Ishikawa (cell line): Measurements from ENCODE around the gene ZBTB7C.

Experiments
- CEBPB ChIP-seq: IDR thresholded peaks from 2 replicates; pipeline ENCODE4 v1.6.1; 2012
- CREB1 ChIP-seq: IDR thresholded peaks from 2 replicates; pipeline ENCODE4 v1.6.1; 2012; ENCODE audit warnings: low read depth
- EGR1 ChIP-seq: IDR thresholded peaks from 2 replicates; pipeline ENCODE4 v1.6.1; 2012
- EP300 ChIP-seq: IDR thresholded peaks from 2 replicates; pipeline ENCODE4 v1.6.1; 2012; ENCODE audit warnings: borderline replicate concordance
- FOXM1 ChIP-seq: IDR thresholded peaks from 2 replicates; pipeline ENCODE4 v1.6.1; 2012; ENCODE audit warnings: low read depth, borderline replicate concordance
- NFIC ChIP-seq: IDR thresholded peaks from 2 replicates; pipeline ENCODE4 v1.6.1; 2012
- RAD21 ChIP-seq: IDR thresholded peaks from 2 replicates; pipeline ENCODE4 v1.6.1; 2012; ENCODE audit warnings: low read depth
- TAF1 ChIP-seq: IDR thresholded peaks from 2 replicates; pipeline ENCODE4 v1.6.1; 2012; ENCODE audit warnings: low read depth, mild to moderate bottlenecking
- TCF12 ChIP-seq: IDR thresholded peaks from 2 replicates; pipeline ENCODE4 v1.6.1; 2012; ENCODE audit warnings: low read depth
- TEAD4 ChIP-seq: IDR thresholded peaks from 2 replicates; pipeline ENCODE4 v1.6.1; 2012
- YY1 ChIP-seq: IDR thresholded peaks from 2 replicates; pipeline ENCODE4 v1.6.1; 2012; ENCODE audit warnings: low read depth
- ZBTB7A ChIP-seq: IDR thresholded peaks from 2 replicates; pipeline ENCODE4 v1.6.1; 2012; ENCODE audit warnings: low read depth
- TF ChIP-seq, protein P1 (sequence below): IDR thresholded peaks from 2 replicates; pipeline ENCODE4 v1.6.1; 2012; ENCODE audit warnings: low read depth, mild to moderate bottlenecking
- TF ChIP-seq, protein P2 (sequence below): IDR thresholded peaks from 2 replicates; pipeline ENCODE4 v1.6.1; 2012
- TF ChIP-seq, protein P3 (sequence below): IDR thresholded peaks from 2 replicates; pipeline ENCODE4 v1.6.1; 2012

Gene ZBTB7C

DNA sequence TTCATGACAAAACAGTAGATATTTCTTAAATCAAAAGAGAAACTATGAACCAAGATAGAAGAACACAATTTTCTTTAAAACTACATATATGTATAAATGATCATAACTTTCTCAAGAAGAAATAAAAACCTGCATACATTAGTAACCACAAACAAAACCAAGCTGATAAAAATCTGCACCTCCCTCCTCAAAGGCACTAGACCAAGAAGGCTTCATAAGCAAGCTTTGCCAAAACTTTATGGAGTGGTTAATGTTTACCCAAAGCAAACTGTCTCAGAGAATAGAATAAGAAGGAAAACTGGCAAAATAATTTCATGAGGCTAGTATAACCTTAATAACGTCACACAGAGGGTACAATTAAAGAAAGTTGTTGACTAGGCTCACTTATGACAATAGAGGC is 138.3 kb downstream of the ZBTB7C start:
- TF ChIP-seq, protein P1, sequence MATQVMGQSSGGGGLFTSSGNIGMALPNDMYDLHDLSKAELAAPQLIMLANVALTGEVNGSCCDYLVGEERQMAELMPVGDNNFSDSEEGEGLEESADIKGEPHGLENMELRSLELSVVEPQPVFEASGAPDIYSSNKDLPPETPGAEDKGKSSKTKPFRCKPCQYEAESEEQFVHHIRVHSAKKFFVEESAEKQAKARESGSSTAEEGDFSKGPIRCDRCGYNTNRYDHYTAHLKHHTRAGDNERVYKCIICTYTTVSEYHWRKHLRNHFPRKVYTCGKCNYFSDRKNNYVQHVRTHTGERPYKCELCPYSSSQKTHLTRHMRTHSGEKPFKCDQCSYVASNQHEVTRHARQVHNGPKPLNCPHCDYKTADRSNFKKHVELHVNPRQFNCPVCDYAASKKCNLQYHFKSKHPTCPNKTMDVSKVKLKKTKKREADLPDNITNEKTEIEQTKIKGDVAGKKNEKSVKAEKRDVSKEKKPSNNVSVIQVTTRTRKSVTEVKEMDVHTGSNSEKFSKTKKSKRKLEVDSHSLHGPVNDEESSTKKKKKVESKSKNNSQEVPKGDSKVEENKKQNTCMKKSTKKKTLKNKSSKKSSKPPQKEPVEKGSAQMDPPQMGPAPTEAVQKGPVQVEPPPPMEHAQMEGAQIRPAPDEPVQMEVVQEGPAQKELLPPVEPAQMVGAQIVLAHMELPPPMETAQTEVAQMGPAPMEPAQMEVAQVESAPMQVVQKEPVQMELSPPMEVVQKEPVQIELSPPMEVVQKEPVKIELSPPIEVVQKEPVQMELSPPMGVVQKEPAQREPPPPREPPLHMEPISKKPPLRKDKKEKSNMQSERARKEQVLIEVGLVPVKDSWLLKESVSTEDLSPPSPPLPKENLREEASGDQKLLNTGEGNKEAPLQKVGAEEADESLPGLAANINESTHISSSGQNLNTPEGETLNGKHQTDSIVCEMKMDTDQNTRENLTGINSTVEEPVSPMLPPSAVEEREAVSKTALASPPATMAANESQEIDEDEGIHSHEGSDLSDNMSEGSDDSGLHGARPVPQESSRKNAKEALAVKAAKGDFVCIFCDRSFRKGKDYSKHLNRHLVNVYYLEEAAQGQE = no peak
- TF ChIP-seq EP300 = no peak
- no peak for TF ChIP-seq EGR1
- TF ChIP-seq TEAD4 = no peak
- TF ChIP-seq RAD21 = no peak
- TF ChIP-seq CEBPB = no peak
- no peak for TF ChIP-seq TAF1
- TF ChIP-seq TCF12 = no peak
- no peak for TF ChIP-seq FOXM1
- TF ChIP-seq YY1 = no peak
- TF ChIP-seq ZBTB7A = no peak
- TF ChIP-seq CREB1 = no peak
- no peak for TF ChIP-seq NFIC

DNA sequence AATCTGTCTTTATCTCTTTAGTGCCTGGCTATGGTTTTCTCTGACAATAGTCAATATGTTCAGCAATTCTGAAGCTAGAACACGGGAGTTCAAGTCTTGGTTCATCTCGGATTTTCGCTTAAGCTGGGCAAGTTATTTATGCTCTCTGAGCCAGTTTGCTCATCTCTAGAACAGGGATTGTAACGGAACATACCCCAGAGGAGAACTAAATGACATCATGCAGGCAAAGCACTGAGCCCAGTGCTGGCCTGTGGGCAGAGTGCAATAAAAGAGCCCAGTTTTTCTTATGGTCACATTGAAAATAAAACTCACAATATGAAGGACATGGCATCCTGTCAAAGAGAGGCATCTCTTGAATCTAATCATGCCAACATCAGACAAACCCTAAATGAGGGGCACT is 143.9 kb downstream of the ZBTB7C start:
- TF ChIP-seq YY1 = no peak
- no peak for TF ChIP-seq FOXM1
- no peak for TF ChIP-seq TCF12
- TF ChIP-seq, protein P1 = no peak
- no peak for TF ChIP-seq CEBPB
- no peak for TF ChIP-seq EP300
- TF ChIP-seq, protein P2, sequence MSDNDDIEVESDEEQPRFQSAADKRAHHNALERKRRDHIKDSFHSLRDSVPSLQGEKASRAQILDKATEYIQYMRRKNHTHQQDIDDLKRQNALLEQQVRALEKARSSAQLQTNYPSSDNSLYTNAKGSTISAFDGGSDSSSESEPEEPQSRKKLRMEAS = no peak
- TF ChIP-seq EGR1 = no peak
- no peak for TF ChIP-seq NFIC
- TF ChIP-seq RAD21 = no peak
- no peak for TF ChIP-seq TEAD4
- TF ChIP-seq TAF1 = no peak
- no peak for TF ChIP-seq CREB1
- no peak for TF ChIP-seq ZBTB7A

DNA sequence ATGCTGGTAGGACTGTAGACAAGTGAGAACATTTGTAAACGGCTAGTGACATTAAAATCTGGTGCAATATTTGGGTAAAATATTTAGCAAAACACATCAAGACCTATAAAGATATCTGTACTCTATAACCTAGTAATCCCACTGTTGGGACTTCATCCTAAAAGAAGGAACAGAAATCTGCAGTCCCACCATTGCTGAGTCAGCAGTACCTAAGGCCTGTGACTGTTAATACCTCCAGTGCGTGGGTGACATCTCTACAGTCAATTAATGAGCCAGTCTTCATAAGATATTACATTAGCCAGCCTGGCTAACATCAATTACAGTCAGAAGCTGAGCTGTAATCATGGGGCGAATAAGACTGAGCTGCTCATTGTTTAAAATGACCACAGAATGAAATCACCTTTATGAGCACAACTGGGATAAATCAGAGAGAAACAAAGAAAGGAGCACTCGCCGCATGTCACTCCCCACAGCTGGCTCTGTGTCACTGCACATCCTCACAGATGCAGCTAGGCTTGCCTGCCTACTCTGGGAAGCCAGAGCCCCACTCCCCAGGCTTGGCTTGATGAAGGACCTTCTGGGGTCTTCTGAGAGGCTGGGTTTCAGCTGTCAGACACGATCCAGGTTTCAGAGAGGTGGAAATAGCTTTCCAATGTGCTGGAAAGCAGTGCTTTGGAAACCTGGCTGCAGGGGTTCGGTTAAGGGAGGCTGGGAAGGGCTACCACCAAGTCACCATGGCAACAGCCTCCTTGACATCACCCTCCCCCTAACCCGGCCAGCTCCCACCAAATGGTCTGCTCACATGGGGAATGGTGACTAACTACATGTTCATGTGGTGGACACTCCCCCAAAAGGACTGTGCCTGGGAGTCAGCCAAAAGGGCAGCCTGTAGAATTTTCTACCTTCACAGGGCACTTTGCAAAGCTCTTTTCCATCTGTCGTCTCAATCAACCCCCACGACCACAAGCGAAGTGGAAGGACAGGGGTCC is 145.0 kb downstream of the ZBTB7C start:
- TF ChIP-seq NFIC (no peak), TAF1 (no peak), FOXM1 (no peak), YY1 (no peak), TEAD4 (no peak), CEBPB (no peak), TCF12 (no peak), EP300 (no peak), RAD21 (no peak), ZBTB7A (no peak), EGR1 (no peak), CREB1 (no peak)
- TF ChIP-seq, protein P1 = no peak
- TF ChIP-seq, protein P2 = no peak
- TF ChIP-seq, protein P3, sequence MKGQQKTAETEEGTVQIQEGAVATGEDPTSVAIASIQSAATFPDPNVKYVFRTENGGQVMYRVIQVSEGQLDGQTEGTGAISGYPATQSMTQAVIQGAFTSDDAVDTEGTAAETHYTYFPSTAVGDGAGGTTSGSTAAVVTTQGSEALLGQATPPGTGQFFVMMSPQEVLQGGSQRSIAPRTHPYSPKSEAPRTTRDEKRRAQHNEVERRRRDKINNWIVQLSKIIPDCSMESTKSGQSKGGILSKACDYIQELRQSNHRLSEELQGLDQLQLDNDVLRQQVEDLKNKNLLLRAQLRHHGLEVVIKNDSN = no peak

DNA sequence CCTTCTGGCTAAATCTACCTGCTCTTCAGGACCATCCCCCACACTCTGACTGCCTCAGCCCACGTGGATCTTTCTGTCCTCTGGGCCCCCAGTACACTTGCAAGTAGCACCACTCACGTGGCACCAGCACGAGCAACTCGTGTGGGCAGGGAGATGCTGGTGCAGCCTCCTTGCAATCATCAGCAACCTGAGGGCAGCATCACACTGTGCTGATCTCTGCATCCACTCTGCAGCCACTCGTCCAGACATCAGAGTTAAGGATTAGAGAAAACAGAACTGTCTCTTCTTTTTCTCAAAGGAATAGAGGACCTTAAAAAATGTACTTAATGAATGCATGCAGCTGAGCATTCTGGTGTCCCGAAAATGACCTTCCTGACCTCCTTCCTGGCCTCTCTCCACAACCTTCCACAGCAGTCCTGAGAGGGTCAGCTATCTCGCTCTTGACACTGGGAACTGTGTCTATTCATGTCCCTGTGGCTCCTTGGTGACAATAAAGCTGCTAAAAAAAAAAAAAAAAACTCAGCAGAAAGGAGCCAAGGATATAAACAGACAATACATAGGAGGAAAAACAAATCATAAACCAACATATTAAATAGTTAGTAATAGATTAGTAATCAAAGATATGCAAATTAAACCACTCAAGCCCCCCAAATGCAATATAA is 145.9 kb downstream of the ZBTB7C start:
- no peak for TF ChIP-seq TAF1
- TF ChIP-seq, protein P3 = no peak
- TF ChIP-seq CREB1 = no peak
- TF ChIP-seq NFIC = no peak
- no peak for TF ChIP-seq RAD21
- no peak for TF ChIP-seq TEAD4
- no peak for TF ChIP-seq FOXM1
- no peak for TF ChIP-seq TCF12
- TF ChIP-seq, protein P1 = no peak
- no peak for TF ChIP-seq EGR1
